Left ventricle myocardium superior (tissue), 1 donor: ENCODE measurements around the gene ABL2. TPM values are rescaled to one million over a fixed set of nuclear protein-coding genes. Genes with fewer than 3 reads are reported as not detected.
A peak's percentile ranks its signal among the peaks of the same experiment; 100 is the strongest.
"Not testable (repeated sequence)": the region's sequence is repeated elsewhere in the genome, so short reads cannot be mapped to it uniquely, and the experiment has no call there.

ENCODE experiments used
- ATAC-seq: fragments of 200-7000 bp; cut with Tn5 transposase; one replicate; pipeline ENCODE4 v1.9.1; 2020; ENCODE audit warnings: mild to moderate bottlenecking, moderate library complexity
- DNase-seq: peaks from one replicate; pipeline ENCODE4 v3.0.0-alpha.2; 2020
- intact Hi-C: fragments of 100-400 bp; cut with micrococcal nuclease; formaldehyde crosslinking; loops from one replicate; pipeline ENCODE4 v1.11.0; 2022
- total RNA-seq: library from RNA; stranded (reverse); fragmentation: NEBNext Ultra II Directional; extraction: Animal tissue kit (Norgen Biotek cat#: 25700); gene quantifications from one replicate; pipeline ENCODE4 v1.2.1, GENCODE V29; 2021
- donor health status: DM: no; HTN: yes; CAD: no; lungs with severe emphysema.

ABL2 gene
- total RNA-seq, 1 donor from 2014 or later, result 8.4 TPM

- ATAC-seq, intact Hi-C loops, DNase-seq: not testable (repeated sequence)
Measured at GRCh38 chr1:179224466-179224865, 5.0 kb downstream of the ABL2 start.

- intact Hi-C loops, ATAC-seq, DNase-seq: not testable (repeated sequence)
Measured at GRCh38 chr1:179221121-179221520, 8.4 kb downstream of the ABL2 start.

GRCh38 chr1:179217943-179218507 lies 11.5 kb downstream of the ABL2 start:
- intact Hi-C loops, result no loop called here
- DNase-seq (no peak), ATAC-seq (peak; percentile 78)

GRCh38 chr1:179213317-179213716 lies 16.2 kb downstream of the ABL2 start:
- DNase-seq, intact Hi-C loops, ATAC-seq: not testable (repeated sequence)

- ATAC-seq (peak; percentile 37), DNase-seq (no peak)
- intact Hi-C loops, result no loop called here
Measured at GRCh38 chr1:179208681-179209477, 20.6 kb downstream of the ABL2 start.

DNA sequence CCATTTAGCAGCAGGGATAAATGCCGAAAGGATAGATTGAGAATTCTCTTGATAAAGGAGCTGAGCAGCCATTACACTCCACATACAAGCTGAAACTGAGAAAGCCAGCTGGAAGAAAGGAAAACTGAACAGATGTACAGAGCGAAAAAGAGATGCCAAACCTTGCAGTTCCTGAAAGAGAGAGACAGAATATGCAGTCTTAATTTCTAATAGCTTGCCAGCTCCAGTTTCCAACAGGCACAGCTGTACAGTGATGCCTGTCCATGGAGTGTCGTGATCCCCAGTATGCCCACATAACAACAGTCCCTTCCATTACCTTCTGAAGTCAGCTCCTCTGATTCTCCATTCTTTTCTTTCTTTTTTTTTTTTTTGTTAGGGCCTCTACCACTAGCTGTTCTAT lies 22.7 kb downstream of the ABL2 start:
- no peak for DNase-seq
- intact Hi-C loops, result no loop called here
- peak; percentile 80 for ATAC-seq

GRCh38 chr1:179205284-179205683 lies 24.2 kb downstream of the ABL2 start:
- intact Hi-C loops, result no loop called here
- ATAC-seq, result no peak
- no peak for DNase-seq

GRCh38 chr1:179202161-179202560 lies 27.3 kb downstream of the ABL2 start:
- no peak for DNase-seq
- ATAC-seq, result no peak
- intact Hi-C loops, result no loop called here

DNA sequence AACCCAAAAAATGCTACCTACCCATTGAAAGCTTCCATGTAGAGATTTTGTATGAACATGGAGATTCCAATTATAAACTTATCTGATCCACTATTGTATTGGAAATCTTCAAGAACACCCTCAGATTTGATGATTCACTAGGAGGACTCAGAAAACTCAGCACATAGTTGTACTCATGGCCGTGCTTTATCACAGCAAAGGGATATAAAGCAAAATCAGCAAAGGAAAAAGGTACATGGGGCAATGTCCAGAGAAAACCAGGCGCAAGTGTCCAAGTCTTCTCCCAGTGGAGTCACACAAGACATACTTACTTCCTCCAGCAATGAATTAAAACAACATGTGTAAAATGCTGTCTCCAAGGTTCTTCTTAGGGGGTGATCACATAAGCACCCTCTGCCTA lies 28.9 kb downstream of the ABL2 start:
- intact Hi-C loops, result no loop called here
- ATAC-seq, result no peak
- DNase-seq, result no peak

DNA sequence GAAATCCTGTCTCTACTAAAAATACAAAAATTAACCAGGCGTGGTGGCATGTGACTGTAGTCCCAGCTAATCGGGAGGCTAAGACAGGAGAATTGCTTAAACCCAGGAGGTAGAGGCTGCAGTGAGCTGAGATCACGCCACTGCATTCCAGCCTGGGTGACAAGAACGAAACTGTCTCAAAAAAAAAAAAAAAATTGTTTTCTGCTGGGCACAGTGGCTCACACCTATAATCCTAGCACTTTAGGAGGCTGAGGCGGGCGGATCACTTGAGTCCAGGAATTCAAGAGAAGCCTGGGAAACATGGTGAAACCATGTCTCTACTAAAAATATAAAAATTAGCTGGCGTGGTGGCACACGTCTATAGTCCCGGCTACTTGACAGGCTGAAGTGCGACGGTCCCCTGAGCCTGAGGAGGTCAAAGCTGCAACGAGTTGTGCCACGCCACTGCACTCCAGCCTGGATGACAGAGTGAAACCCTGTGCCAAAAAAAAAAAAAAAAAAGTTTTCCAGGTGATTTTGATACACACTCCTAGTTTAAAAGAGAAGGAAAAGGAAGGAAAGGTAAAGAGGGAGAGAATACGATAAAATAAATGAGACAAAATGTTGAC lies 31.7 kb downstream of the ABL2 start:
- intact Hi-C loops, result loop anchor here (10.0 kb wide), 1 partner anchor 113 kb away; the partner anchor contains the start of gene TOR3A
- no peak for DNase-seq
- peak; percentile 58 for ATAC-seq

DNA sequence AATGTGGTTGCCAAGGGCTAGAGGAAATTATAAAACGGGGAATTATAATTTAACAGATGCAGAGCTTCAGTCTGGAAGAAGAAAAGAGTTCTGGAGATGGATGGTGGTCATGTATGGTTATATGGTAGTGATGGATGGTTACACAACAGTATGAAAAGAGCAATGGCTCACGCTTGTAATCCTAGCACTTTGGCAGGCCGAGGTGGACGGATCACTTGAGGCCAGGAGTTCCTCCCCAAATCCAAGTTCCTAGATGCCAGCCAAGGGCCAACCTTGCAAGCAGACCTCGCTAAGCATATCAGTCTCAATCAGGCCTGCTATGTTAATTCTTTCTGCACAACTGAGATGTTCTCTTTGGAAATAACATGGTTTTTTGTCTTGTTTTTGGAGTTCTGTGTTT lies 33.6 kb downstream of the ABL2 start:
- intact Hi-C loops, result loop anchor here (10.0 kb wide), 1 partner anchor 111 kb away; the partner anchor contains the start of gene TOR3A
- not testable (repeated sequence) for ATAC-seq, DNase-seq

GRCh38 chr1:179195376-179195775 lies 34.1 kb downstream of the ABL2 start:
- intact Hi-C loops, result loop anchor here (10.0 kb wide), 1 partner anchor 111 kb away; the partner anchor contains the start of gene TOR3A
- no peak for ATAC-seq
- DNase-seq, result no peak

- DNase-seq (no peak), ATAC-seq (no peak)
- intact Hi-C loops, result loop anchor here (10.0 kb wide), 1 partner anchor 109 kb away; the partner anchor contains the start of gene TOR3A
Measured at GRCh38 chr1:179194068-179194537, 35.4 kb downstream of the ABL2 start.

DNA sequence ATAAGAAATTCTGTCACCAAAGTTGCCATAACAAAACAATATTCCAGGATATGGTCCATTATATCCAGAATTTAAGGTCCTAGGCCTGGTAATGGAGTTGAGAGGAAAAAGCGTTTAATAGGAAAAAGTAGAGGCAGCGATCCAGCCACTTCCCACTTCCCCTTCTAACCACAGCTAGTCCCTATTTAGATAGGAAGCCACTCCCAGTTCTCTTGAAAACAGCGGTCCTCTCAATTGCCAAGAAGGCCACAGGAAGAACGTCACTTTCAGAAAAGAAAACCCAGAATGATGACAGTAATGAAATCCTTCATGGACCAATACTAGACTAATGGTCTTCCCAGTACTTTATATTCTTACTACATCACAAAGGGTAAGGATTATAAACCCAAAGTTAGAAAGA lies 38.6 kb downstream of the ABL2 start:
- DNase-seq (no peak), ATAC-seq (peak; percentile 76)
- intact Hi-C loops, result loop anchor here (10.0 kb wide), 1 partner anchor 106 kb away; the partner anchor contains the start of gene TOR3A

GRCh38 chr1:179187735-179188471 lies 41.6 kb downstream of the ABL2 start:
- no peak for DNase-seq
- ATAC-seq, result no peak
- intact Hi-C loops, result no loop called here

GRCh38 chr1:179187043-179187442 lies 42.4 kb downstream of the ABL2 start:
- DNase-seq (no peak), ATAC-seq (no peak)
- intact Hi-C loops, result no loop called here

DNA sequence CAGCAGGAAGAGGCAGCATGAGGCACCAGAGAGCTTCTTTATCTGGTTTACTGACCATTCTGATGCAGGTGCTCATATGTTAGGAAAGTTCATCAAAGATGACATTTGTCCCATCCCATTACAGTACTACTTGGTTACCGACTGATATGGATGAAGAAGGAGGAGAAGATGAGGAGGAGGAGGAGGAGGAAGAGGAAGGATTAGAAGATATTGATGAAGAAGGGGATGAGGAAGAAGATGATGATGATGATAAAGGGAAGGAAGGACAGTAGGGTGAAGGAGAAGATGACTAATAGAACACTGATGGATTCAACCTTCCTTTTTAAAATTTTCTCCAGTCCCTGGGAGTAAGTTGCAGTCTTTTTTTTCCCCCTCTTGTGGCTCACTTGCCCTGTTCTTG lies 45.1 kb downstream of the ABL2 start:
- no peak for ATAC-seq

GRCh38 chr1:179183857-179184256 lies 45.6 kb downstream of the ABL2 start:
- DNase-seq (no peak), ATAC-seq (no peak)
- intact Hi-C loops, result no loop called here

More for the DNA sequence above, 45.1 kb downstream of the ABL2 start:
- intact Hi-C loops, result no loop called here
- no peak for DNase-seq

DNA sequence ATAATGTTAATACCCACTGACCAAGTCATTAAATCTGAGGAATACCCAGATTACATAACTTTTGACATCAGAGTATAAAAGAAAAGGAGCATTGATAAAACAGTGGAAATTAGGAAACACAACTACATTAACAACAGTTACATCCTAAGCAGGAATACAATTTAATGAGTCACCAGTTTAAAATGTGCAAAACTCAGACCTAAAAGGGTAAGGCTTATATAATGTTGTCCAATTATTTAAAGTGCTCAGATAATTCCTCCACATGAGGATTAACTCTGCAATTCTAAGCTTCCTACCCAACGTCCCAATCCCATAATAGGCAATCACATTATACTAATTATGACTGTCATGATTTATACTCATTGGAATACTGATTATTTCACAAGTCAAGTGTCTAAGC lies 50.5 kb downstream of the ABL2 start:
- ATAC-seq (no peak), DNase-seq (no peak)
- intact Hi-C loops, result no loop called here
